HAP-1 (cell line): Measurements from ENCODE around the gene XAB2.

Experiments
- DNase-seq, 2 experiments: peaks; one replicate each; pipeline ENCODE4 v3.0.0-alpha.2; 2016 to 2020; ENCODE audit warnings: low spot score in 2 of 2
- H3K27me3 ChIP-seq: fragments of 250-450 bp; sonication (Bioruptor Pico); 2 replicates; pipeline ENCODE4 v1.5.1; 2020; ENCODE audit warnings: low read depth, mild to moderate bottlenecking, moderate library complexity
- H3K36me3 ChIP-seq: fragments of 250-450 bp; sonication (Bioruptor Pico); replicated peaks from 2 replicates; pipeline ENCODE4 v1.5.1; 2020; ENCODE audit warnings: mild to moderate bottlenecking
- H3K4me1 ChIP-seq: fragments of 250-450 bp; sonication (Bioruptor Pico); 2 replicates; pipeline ENCODE4 v1.5.1; 2020; ENCODE audit warnings: mild to moderate bottlenecking
- H3K4me3 ChIP-seq: fragments of 250-450 bp; sonication (Bioruptor Pico); 2 replicates; pipeline ENCODE4 v1.5.1; 2020; ENCODE audit warnings: mild to moderate bottlenecking, moderate library complexity
- H3K9me3 ChIP-seq: fragments of 250-450 bp; sonication (Bioruptor Pico); 2 replicates; pipeline ENCODE4 v1.5.1; 2020; ENCODE audit warnings: mild to moderate bottlenecking, moderate library complexity
- in situ Hi-C: fragments of 300-500 bp; cut with MboI; formaldehyde crosslinking; loops from 3 replicates; pipeline ENCODE4 v1.14.3; 2020; ENCODE audit warnings: low sequenced_read_pairs, inconsistent platforms, mixed read lengths

Gene XAB2

DNA sequence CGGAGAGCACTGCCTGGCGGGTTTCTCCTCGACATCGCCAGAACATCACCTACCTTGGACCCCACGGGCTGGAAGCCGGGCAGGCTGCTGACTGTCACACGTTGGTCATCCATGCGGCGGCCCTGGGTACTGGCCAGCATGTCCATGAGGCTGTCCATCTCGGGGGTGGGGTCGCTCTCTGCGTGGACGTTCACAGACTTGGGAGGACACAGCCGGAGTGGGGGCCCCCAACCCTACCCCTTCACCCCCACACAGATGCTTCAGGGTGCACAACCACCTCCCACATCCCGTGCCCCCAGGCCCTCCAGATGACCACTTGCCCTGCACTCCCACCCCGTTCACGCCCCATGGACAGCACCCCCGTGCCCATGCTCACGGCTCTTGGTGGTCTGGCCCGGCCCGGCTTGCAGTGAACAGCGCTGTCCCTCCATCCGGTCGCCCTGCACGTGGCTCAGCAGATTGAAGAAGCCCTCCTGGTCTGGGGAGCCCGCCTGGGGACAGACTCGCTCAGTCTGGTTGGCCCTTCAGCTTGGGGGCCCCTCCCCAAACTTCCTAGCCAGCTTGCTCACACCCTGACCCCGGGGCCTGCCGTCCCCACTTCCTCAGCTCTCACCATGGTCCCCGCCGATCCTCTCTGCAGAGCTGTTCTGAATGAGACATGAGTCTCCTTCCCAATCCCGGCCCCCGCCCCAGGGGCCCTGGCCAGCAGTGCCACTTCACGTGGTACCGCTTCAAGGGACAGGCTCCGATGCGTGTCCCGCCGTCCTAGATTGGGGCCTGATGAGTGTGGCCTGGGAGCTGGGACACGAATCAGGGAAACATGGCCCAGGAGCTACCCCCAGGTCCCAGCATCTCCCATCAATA lies 3.2 kb upstream of the XAB2 start:
- in situ Hi-C loops, result no loop called here
- no peaks in the 10 kb centered on the region for H3K36me3 ChIP-seq
- peaks cover 11% of the 10 kb centered on the region for H3K4me1 ChIP-seq
- DNase-seq, result no peak
- H3K27me3 ChIP-seq, result no peaks in the 10 kb centered on the region
- H3K4me3 ChIP-seq, result no peak overlapping the region
- no peaks in the 10 kb centered on the region for H3K9me3 ChIP-seq

- no peaks in the 10 kb centered on the region for H3K27me3 ChIP-seq
- H3K4me3 ChIP-seq, result no peak overlapping the region
- no peaks in the 10 kb centered on the region for H3K9me3 ChIP-seq
- H3K36me3 ChIP-seq, result peaks cover 8% of the 10 kb centered on the region; the same call in 1 of the 2 replicates
- no peak for DNase-seq
- peaks cover 11% of the 10 kb centered on the region for H3K4me1 ChIP-seq
- in situ Hi-C loops, result no loop called here
Observed at GRCh38 chr19:7631577-7631976, 2.2 kb upstream of the XAB2 start.

DNA sequence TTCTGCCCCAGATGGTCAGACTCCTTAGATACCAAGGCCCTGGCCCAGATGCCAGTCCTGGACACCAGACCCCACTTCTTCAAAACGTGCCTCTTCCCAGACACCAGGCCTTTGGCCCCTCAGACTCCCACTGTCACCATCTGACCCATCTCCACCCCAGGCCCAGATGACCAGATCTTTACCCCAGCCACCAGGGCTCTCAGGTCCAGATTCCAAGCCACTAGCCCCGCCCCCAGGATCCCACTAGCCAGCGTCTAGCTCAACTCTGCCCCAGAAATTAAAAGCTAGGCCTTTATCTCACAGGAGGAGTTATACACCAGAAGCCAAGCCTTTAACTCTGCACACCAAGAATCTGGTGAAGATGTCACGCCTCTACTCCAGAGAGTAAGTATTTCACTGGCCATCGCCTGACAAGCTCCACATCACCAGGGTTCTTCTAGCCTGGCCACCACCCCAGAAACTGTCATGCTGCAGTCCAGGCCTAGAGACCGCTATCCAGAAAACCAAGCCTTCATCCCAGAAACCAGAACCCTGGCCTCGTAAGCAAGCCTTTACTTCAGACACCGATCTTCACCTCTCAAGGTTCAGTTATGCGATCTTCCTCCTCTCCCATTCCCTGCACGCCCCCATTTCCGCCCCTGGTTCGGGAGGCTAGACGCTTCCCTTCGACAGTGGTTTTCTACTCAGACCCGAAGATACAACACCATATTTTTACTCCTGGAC lies 595 bp downstream of the XAB2 start:
- in situ Hi-C loops, result no loop called here
- no peaks in the 10 kb centered on the region for H3K9me3 ChIP-seq
- no peak for DNase-seq

GRCh38 chr19:7627166-7627565 lies 2.2 kb downstream of the XAB2 start:
- Histone ChIP-seq H3K27me3 (no peaks in the 10 kb centered on the region), H3K4me1 (peaks cover 11% of the 10 kb centered on the region), H3K9me3 (no peaks in the 10 kb centered on the region), H3K36me3 (peaks cover 24% of the 10 kb centered on the region), H3K4me3 (no peak overlapping the region)
- DNase-seq, result no peak
- in situ Hi-C loops, result no loop called here

More for the DNA sequence above, 595 bp downstream of the XAB2 start:
- H3K36me3 ChIP-seq, result peaks cover 14% of the 10 kb centered on the region
- peak overlapping the region; percentile 91 for H3K4me3 ChIP-seq
- no peaks in the 10 kb centered on the region for H3K27me3 ChIP-seq
- H3K4me1 ChIP-seq, result peaks cover 11% of the 10 kb centered on the region

DNA sequence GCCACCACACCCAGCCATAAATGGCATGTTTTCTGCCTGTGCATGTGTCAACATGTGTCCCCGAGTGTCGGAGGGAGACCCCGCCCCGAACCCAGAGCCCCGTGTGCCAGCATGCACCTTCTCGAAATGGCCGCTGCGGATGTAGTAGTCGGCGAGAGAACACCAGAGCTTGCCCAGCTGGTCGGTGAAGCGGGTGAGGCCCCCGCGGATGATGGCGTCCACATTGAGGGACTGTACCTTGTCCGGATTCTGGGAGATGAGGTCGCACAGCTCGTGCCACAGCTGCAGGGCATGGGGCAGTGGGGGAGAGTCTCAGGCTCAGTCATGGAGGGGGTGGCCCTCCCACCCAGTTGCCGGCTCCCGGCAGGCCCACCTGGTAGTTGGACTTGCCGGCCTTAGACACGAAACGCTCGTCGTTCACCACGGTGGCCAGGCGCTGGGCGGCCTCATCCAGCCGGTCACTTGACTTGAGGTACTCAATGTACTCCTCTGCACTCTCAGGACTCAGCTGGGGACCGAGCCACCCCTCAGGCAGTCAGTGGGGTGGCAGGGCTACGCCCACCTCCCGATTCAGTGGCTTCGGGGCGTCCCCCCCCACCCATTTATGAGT lies 3.5 kb downstream of the XAB2 start:
- Histone ChIP-seq H3K9me3 (no peaks in the 10 kb centered on the region), H3K4me1 (peaks cover 11% of the 10 kb centered on the region), H3K4me3 (no peak overlapping the region), H3K36me3 (peaks cover 29% of the 10 kb centered on the region), H3K27me3 (no peaks in the 10 kb centered on the region)
- in situ Hi-C loops, result no loop called here
- no peak for DNase-seq

- H3K27me3 ChIP-seq, result no peaks in the 10 kb centered on the region
- no peak overlapping the region for H3K4me3 ChIP-seq
- no peak for DNase-seq
- H3K9me3 ChIP-seq, result no peaks in the 10 kb centered on the region
- H3K4me1 ChIP-seq, result peaks cover 5% of the 10 kb centered on the region; the same call in 1 of the 2 replicates
- in situ Hi-C loops, result no loop called here
- peaks cover 38% of the 10 kb centered on the region for H3K36me3 ChIP-seq
Observed at GRCh38 chr19:7624810-7625209, 4.5 kb downstream of the XAB2 start.

GRCh38 chr19:7623725-7624603 lies 5.4 kb downstream of the XAB2 start:
- in situ Hi-C loops, result no loop called here
- no peaks in the 10 kb centered on the region for H3K9me3 ChIP-seq
- H3K4me3 ChIP-seq, result no peak overlapping the region
- peaks cover 43% of the 10 kb centered on the region for H3K36me3 ChIP-seq
- H3K27me3 ChIP-seq, result no peaks in the 10 kb centered on the region
- peaks cover 5% of the 10 kb centered on the region; the same call in 1 of the 2 replicates for H3K4me1 ChIP-seq
- no peak for DNase-seq

DNA sequence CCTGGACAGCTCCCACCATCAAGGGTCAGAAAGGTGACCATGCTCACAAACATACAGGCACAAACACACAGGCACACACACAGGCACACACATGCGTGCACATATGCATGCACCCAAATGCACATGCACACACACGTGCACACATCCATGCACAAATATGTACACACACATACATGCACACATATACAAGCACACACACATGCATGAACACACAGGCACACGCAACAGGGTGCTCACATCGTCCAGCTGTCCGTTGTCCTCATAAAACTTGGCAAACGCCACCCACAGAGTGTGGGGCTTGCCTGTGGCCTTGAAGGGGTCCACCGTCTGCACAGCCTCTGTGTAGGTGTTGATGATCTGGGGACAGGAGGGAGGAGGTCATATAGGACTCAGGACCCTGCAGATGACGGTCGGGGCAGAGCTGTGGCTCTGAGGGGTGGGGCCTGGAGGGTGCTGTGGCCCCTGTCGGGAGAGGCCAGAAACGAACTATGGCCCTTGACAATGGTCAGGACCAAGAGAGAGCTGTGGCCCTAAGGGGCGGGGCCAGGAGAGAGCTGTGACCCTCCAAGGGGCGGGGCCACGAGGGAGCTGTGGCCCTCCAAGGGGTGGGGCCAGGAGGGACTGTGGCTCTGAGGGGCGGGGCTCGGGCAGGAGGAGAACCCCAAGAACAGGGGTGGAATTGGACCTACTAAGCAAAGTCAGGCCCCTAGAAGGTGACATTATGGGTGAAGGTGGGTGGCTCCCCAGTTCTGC lies 6.2 kb downstream of the XAB2 start:
- Histone ChIP-seq H3K9me3 (no peaks in the 10 kb centered on the region), H3K27me3 (no peaks in the 10 kb centered on the region), H3K4me1 (0 out of 2 replicates have a peak, but pooled peaks cover under 1% of the 10 kb centered on the region), H3K36me3 (peaks cover 47% of the 10 kb centered on the region), H3K4me3 (no peak overlapping the region)
- DNase-seq, result peak in 1 of 2 experiments; percentile 42
- in situ Hi-C loops, result no loop called here

DNA sequence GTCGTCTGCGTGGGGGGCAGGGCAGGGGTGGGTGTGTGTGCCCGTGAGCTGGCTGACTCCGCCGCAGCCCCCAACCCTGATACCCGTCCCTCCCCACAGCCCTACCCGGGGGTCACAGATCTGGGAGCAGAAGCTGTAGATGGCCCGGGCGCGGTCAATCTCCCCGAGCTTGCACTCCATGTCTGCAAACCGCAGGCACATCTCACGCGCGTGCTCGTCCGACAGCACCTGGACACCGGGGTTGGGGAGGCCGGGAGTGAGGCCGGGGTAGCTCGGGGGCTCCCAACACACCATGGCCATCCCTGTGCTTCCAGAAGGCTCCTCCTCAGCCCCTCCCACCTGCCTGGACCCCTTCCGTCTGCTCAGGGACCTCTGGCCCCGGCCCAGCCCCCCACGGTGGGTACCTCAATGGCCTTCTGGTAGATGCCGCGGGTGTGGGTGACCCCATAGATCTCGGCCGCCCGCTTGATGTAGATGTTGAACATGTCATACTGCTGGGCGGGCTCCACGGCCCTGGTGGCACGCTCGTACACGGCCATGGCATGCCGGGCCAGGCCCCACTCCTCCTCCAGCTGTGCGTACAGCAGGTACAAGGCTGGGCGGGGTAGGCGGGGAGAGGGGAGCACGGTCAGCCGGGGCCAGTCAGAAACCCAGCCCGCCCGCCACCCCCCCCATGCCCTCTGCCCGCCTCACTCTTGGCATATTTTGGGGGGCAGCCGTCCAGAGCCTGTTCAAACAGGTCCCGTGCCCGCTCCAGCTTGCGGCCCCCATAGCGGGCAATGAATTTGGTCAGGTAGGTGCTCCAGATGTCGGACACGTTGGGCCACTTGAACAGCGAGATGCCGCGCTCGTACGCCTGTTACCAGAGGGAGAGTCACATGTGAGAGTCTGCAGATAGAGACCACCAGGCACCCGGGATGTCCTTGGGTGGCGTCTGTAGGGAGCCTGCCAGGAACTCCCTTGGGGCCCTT lies 8.6 kb downstream of the XAB2 start:
- no peak overlapping the region for H3K4me3 ChIP-seq
- H3K27me3 ChIP-seq, result no peaks in the 10 kb centered on the region
- in situ Hi-C loops, result no loop called here
- peaks cover 41% of the 10 kb centered on the region for H3K36me3 ChIP-seq
- no peak for DNase-seq
- H3K9me3 ChIP-seq, result no peaks in the 10 kb centered on the region
- H3K4me1 ChIP-seq, result no peaks in the 10 kb centered on the region

GRCh38 chr19:7619671-7620441 lies 9.5 kb downstream of the XAB2 start:
- no peak for DNase-seq
- Histone ChIP-seq H3K4me1 (no peaks in the 10 kb centered on the region), H3K27me3 (no peaks in the 10 kb centered on the region), H3K4me3 (no peak overlapping the region), H3K36me3 (peaks cover 41% of the 10 kb centered on the region), H3K9me3 (no peaks in the 10 kb centered on the region)
- in situ Hi-C loops, result no loop called here

GRCh38 chr19:7618771-7619510 lies 10.4 kb downstream of the XAB2 start:
- Histone ChIP-seq H3K4me1 (no peaks in the 10 kb centered on the region), H3K9me3 (no peaks in the 10 kb centered on the region), H3K4me3 (no peak overlapping the region), H3K27me3 (no peaks in the 10 kb centered on the region), H3K36me3 (peaks cover 41% of the 10 kb centered on the region)
- DNase-seq, result no peak
- in situ Hi-C loops, result no loop called here
